Effector memory CD8-positive, alpha-beta T cell (primary cell): ENCODE data around the gene PARL.

Experiments
- ATAC-seq: fragments of 150-1000 bp; cut with Tn5 transposase; replicated peaks from 2 replicates; pipeline ENCODE4 v1.10.0; 2021; ENCODE audit warnings: mild to moderate bottlenecking, moderate library complexity
- DNase-seq, 3 experiments: peaks; one replicate each; pipeline ENCODE4 v3.0.0; 2021
- H3K27ac Mint-ChIP-seq, 2 donors: one replicate each; pipeline ENCODE4 v1.8.0; 2022; ENCODE audit warnings: mild to moderate bottlenecking in 2 of 2, mixed read lengths in 2 of 2, moderate library complexity in 2 of 2
- H3K27me3 Mint-ChIP-seq, 2 donors: one replicate each; pipeline ENCODE4 v1.8.0; 2022; ENCODE audit warnings: mixed read lengths in 2 of 2
- H3K36me3 Mint-ChIP-seq: one replicate; pipeline ENCODE4 v1.8.0; 2022; ENCODE audit warnings: mild to moderate bottlenecking, moderate library complexity, mixed read lengths; ENCODE audit not compliant: insufficient read depth
- H3K4me1 Mint-ChIP-seq, 2 donors: one replicate each; pipeline ENCODE4 v1.8.0; 2022; ENCODE audit warnings: low read depth in 2 of 2, mixed read lengths in 2 of 2
- H3K4me3 Mint-ChIP-seq, 2 donors: one replicate each; pipeline ENCODE4 v1.8.0; 2022; ENCODE audit warnings: mild to moderate bottlenecking in 2 of 2, mixed read lengths in 2 of 2, moderate library complexity in 2 of 2
- H3K9me3 Mint-ChIP-seq, 2 donors: one replicate each; pipeline ENCODE4 v1.8.0; 2022; ENCODE audit warnings: mixed read lengths in 2 of 2
- total RNA-seq, 9 experiments: gene quantifications; one replicate each; lab custom pipeline; 2026; lab: John Stamatoyannopoulos, UW

Gene PARL
- 1.5 to 10.6 (median 8.1) reads per million in 9 experiments for total RNA-seq

GRCh38 chr3:183884427-183885296, at the start of gene PARL:
PARL (minus strand) TSS chr3:183884880; CDS start chr3:183884846, 34 bp downstream.
- Mint-ChIP-seq H3K4me1 (peaks cover 19 to 26% of the 10 kb centered on the region in 2 donors), H3K27me3 (no peaks in the 10 kb centered on the region), H3K36me3 (peaks cover 22% of the 10 kb centered on the region), H3K4me3 (peak within 1 kb of the TSS; percentile 92 to 97), H3K27ac (peak within 1 kb of the TSS; percentile 93 to 95), H3K9me3 (no peaks in the 10 kb centered on the region)
- DNase-seq = peak; percentile 96 to 97 (median 97)
- peak; percentile 100 for ATAC-seq

- no peaks in the 10 kb centered on the region for H3K27me3 Mint-ChIP-seq
- ATAC-seq (no peak), DNase-seq (no peak)
- no peaks in the 10 kb centered on the region for H3K4me1 Mint-ChIP-seq
- no peak overlapping the region for H3K27ac Mint-ChIP-seq
- no peaks in the 10 kb centered on the region for H3K9me3 Mint-ChIP-seq
- no peak overlapping the region for H3K4me3 Mint-ChIP-seq
- H3K36me3 Mint-ChIP-seq = peaks cover 15% of the 10 kb centered on the region
Observed at GRCh38 chr3:183933160-183933559, 48.5 kb upstream of the PARL start.

- peaks cover 7% of the 10 kb centered on the region for H3K36me3 Mint-ChIP-seq
- no peaks in the 10 kb centered on the region for H3K4me1 Mint-ChIP-seq
- no peak for DNase-seq
- no peak for ATAC-seq
- no peaks in the 10 kb centered on the region for H3K9me3 Mint-ChIP-seq
- H3K27me3 Mint-ChIP-seq = no peaks in the 10 kb centered on the region
- H3K27ac Mint-ChIP-seq = no peak overlapping the region
- no peak overlapping the region for H3K4me3 Mint-ChIP-seq
Observed at GRCh38 chr3:183931881-183932280, 47.2 kb upstream of the PARL start.

DNA sequence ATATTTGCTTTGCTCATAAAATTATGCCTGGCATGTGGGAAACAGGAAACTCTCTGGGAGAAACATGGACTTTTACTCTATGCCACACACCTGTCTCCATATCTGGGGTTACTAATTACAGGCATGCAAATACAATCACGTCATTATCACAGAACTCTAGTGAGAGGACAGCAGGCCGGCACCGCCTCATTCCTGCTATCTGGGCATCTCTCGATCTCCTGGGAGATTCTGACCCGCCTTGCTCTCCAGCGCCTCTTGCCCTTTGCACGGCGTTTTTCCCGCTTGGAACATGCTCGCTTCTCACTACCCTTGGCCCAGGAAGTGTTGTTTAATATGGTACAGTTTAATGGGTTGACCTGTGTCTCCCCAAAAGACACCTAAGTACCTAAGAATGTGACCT, 45.4 kb upstream of the PARL start:
- H3K36me3 Mint-ChIP-seq = peaks cover 7% of the 10 kb centered on the region
- H3K27ac Mint-ChIP-seq = peak overlapping the region in 1 of 2 donors; percentile 84
- H3K4me1 Mint-ChIP-seq = no peaks in the 10 kb centered on the region
- no peak overlapping the region for H3K4me3 Mint-ChIP-seq
- ATAC-seq (no peak), DNase-seq (no peak)
- no peaks in the 10 kb centered on the region for H3K9me3 Mint-ChIP-seq
- no peaks in the 10 kb centered on the region for H3K27me3 Mint-ChIP-seq

- H3K27ac Mint-ChIP-seq = no peak overlapping the region
- DNase-seq (no peak), ATAC-seq (no peak)
- no peaks in the 10 kb centered on the region for H3K27me3 Mint-ChIP-seq
- H3K36me3 Mint-ChIP-seq = peaks cover 18% of the 10 kb centered on the region
- H3K9me3 Mint-ChIP-seq = no peaks in the 10 kb centered on the region
- no peaks in the 10 kb centered on the region for H3K4me1 Mint-ChIP-seq
- H3K4me3 Mint-ChIP-seq = no peak overlapping the region
Observed at GRCh38 chr3:183927059-183927458, 42.4 kb upstream of the PARL start.

DNA sequence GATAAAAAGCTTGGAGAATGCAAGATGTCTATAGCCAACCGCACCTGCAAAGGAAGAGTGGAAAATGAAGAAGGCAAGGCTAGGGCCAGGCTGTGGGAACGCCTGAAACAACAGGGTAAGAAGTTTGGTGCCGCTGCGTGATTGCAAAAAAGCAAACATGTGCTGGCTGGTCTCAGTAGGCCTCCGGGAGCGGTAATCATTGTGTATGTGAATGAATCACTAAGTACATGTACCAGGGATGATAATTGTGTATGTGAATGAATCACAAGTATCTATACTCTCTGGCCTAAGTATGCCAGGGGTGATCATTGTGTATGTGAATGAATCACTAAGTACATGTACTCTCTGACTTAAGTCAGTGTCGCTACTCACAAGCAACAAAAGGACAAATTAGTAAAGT, 40.3 kb upstream of the PARL start:
- Mint-ChIP-seq H3K9me3 (no peaks in the 10 kb centered on the region), H3K4me3 (no peak overlapping the region), H3K27ac (no peak overlapping the region), H3K27me3 (no peaks in the 10 kb centered on the region), H3K4me1 (no peaks in the 10 kb centered on the region), H3K36me3 (peaks cover 25% of the 10 kb centered on the region)
- ATAC-seq (no peak), DNase-seq (no peak)

GRCh38 chr3:183924543-183924942, 39.9 kb upstream of the PARL start:
- no peak overlapping the region for H3K4me3 Mint-ChIP-seq
- no peak for DNase-seq
- no peak overlapping the region for H3K27ac Mint-ChIP-seq
- H3K27me3 Mint-ChIP-seq = no peaks in the 10 kb centered on the region
- H3K9me3 Mint-ChIP-seq = no peaks in the 10 kb centered on the region
- peaks cover 25% of the 10 kb centered on the region for H3K36me3 Mint-ChIP-seq
- no peak for ATAC-seq
- no peaks in the 10 kb centered on the region for H3K4me1 Mint-ChIP-seq

DNA sequence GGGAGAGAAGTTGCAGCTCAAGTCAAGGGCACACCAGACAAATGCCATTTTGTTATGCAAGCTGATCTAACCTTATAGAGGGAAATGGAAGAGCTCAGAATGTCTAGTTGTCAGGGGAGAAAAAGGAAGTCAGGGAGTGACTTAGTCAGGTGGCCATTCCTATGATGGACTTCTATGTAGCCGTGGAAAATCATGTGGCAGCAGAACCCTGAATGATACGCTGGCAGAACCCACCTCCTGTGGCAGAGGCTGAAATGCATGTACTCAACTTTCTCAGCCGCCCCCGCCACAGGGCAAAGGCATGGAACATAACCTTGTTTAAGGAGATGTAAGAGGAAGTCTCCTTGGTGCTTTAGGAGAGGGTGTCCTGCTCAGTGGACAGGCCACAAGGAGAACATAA, 37.7 kb upstream of the PARL start:
- Mint-ChIP-seq H3K27me3 (no peaks in the 10 kb centered on the region), H3K4me1 (no peaks in the 10 kb centered on the region), H3K36me3 (peaks cover 25% of the 10 kb centered on the region), H3K4me3 (no peak overlapping the region), H3K9me3 (no peaks in the 10 kb centered on the region), H3K27ac (no peak overlapping the region)
- DNase-seq = no peak
- no peak for ATAC-seq

DNA sequence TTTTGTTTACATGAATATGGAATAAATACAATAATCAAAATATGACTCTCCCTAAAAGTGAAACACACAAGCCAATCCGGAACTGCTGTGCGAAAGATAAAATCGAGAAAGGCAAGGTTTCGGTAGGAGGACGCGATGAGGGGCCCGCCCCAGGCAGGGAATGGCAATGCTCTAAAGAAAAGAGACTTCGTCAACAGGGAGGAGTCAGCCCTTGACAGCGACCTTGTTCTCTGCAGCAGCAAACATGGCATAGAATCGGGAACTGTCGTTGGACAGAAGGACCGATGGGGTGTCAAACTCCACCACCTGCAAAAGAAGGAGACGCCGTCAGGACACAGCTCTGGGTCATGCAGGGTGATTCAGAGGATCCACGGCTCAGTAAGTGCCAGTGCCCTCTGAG, 36.4 kb upstream of the PARL start:
- Mint-ChIP-seq H3K9me3 (no peaks in the 10 kb centered on the region), H3K4me1 (no peaks in the 10 kb centered on the region), H3K36me3 (peaks cover 22% of the 10 kb centered on the region), H3K27me3 (no peaks in the 10 kb centered on the region), H3K27ac (no peak overlapping the region), H3K4me3 (no peak overlapping the region)
- ATAC-seq (no peak), DNase-seq (no peak)

DNA sequence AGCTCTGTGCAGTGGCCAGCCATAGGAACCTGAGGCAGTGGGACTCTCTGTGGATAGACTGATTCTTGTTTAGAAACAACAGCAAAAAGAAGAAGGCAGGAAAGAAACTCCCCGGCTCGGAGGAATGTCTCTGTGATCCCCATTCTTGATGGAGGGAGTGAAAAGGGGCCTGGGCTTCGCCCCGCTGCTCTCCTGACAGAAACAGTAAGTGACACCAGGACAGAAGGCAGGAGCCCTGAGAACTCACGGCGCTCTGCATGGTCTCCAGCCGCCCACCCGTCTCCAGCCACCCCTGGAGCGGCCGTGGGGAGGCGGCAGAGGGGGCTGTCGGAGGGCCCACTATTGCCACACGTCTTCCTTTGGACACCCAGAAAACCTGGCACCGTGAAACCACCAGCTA, 35.7 kb upstream of the PARL start:
- DNase-seq (no peak), ATAC-seq (no peak)
- H3K27me3 Mint-ChIP-seq = no peaks in the 10 kb centered on the region
- no peak overlapping the region for H3K27ac Mint-ChIP-seq
- H3K4me1 Mint-ChIP-seq = no peaks in the 10 kb centered on the region
- H3K4me3 Mint-ChIP-seq = no peak overlapping the region
- H3K36me3 Mint-ChIP-seq = peaks cover 22% of the 10 kb centered on the region
- H3K9me3 Mint-ChIP-seq = no peaks in the 10 kb centered on the region

GRCh38 chr3:183918178-183918577, 33.5 kb upstream of the PARL start:
- H3K4me1 Mint-ChIP-seq = no peaks in the 10 kb centered on the region
- H3K27ac Mint-ChIP-seq = no peak overlapping the region
- no peak overlapping the region for H3K4me3 Mint-ChIP-seq
- H3K36me3 Mint-ChIP-seq = peaks cover 14% of the 10 kb centered on the region
- ATAC-seq = no peak
- DNase-seq = no peak
- no peaks in the 10 kb centered on the region for H3K9me3 Mint-ChIP-seq
- H3K27me3 Mint-ChIP-seq = no peaks in the 10 kb centered on the region

GRCh38 chr3:183917776-183918175, 33.1 kb upstream of the PARL start:
- Mint-ChIP-seq H3K4me3 (no peak overlapping the region), H3K4me1 (no peaks in the 10 kb centered on the region), H3K27me3 (no peaks in the 10 kb centered on the region), H3K9me3 (no peaks in the 10 kb centered on the region), H3K36me3 (peaks cover 11% of the 10 kb centered on the region), H3K27ac (no peak overlapping the region)
- no peak for DNase-seq
- no peak for ATAC-seq

- Mint-ChIP-seq H3K27me3 (no peaks in the 10 kb centered on the region), H3K9me3 (no peaks in the 10 kb centered on the region), H3K27ac (no peak overlapping the region), H3K4me1 (no peaks in the 10 kb centered on the region), H3K4me3 (no peak overlapping the region), H3K36me3 (no peaks in the 10 kb centered on the region)
- no peak for ATAC-seq
- no peak for DNase-seq
Observed at GRCh38 chr3:183914856-183915255, 30.2 kb upstream of the PARL start.

DNA sequence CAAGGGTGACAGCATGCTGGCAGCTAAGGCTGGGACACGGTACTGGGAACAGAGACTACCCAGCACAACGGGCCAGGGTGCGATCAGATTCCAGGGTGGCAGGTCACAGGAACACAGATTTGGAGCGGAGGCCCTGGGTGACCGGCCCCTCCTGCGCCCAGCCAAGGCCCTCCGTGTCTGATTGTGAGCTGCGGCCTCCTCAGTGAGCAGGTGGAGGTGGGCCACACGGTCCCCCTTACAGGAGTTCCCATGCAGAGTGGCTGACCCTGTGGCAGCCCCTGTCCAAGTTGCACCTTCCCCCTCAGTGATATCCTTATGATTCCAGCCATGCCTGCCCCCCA, 28.9 kb upstream of the PARL start:
- Mint-ChIP-seq H3K4me1 (no peaks in the 10 kb centered on the region), H3K9me3 (no peaks in the 10 kb centered on the region), H3K36me3 (no peaks in the 10 kb centered on the region), H3K4me3 (no peak overlapping the region), H3K27me3 (no peaks in the 10 kb centered on the region), H3K27ac (peak overlapping the region in 1 of 2 donors; percentile 26)
- DNase-seq (no peak), ATAC-seq (no peak)
